ENCODE measurements around the gene LYSMD1. TPM values are rescaled to one million over a fixed set of nuclear protein-coding genes. Genes with fewer than 3 reads are reported as not detected.

LYSMD1 gene
- total and polyA plus RNA-seq, 2 donors (not counting 3 experiments of a cell fraction or from before 2014, with no cell fraction given): 1.7 to 8.2 TPM

DNA sequence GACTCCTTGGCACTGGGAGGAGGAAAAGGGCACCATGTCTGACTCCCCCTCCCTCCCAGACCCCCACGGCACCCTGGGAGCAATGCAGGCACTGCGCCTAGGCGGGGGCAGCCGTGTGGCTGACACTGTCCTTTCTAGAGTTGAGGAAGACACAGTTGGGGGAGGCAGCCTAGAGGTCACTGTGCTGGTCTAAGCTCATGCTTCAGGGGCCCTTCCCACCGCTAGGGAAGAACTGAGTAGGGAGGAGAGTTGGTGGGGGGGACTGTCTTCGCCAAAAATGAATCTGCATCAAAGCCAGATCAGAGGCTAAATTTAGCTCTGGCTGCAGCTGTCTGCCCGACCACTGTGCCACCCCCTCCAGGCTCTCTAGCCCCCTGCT is 22.7 kb downstream of the LYSMD1 start:
- no TSS peak for BruUV-seq (replicated peaks)
- no peak overlapping the region for H2AFZ ChIP-seq (ENCODE audit: low read depth, low read length)
- no peaks in the 10 kb centered on the region for H3K27me3 ChIP-seq (ENCODE audit: control insufficient read depth in 2 of 2, insufficient read depth in 2 of 2, low read length in 2 of 2)
- no peak overlapping the region for H3K27ac ChIP-seq (ENCODE audit: insufficient read depth, low read depth, low read length)
- FAIRE-seq (no peak), DNase-seq (ENCODE audit: low read depth, low spot score) (no peak)
- intact Hi-C loops (cut with micrococcal nuclease) (no loop called here), dilution Hi-C loops (cut with MboI; ENCODE audit: extremely low pct_ligation_motif_present, low sequenced_read_pairs) (no loop called here)
- peaks cover 29% of the 10 kb centered on the region for H3K4me1 ChIP-seq (ENCODE audit: control insufficient read depth, extremely low read depth, insufficient read depth, low read length)
- H3K36me3 ChIP-seq (ENCODE audit: control insufficient read depth in 2 of 2, extremely low read depth in 1 of 2, insufficient read depth in 2 of 2, low read length in 2 of 2): peaks cover 2 to 26% of the 10 kb centered on the region in 2 experiments
- ChIA-PET CTCF (interaction anchor here (0.8 to 3.2 kb wide), 6 partner anchors 12 to 84 kb away, joined by 4 to 30 read pairs (median 6); partner anchors contain the start of gene CDC42SE1), POLR2A (interaction anchor here (1.0 kb wide), 1 partner anchor 12 kb away, joined by 4 read pairs; no protein-coding TSS in a partner anchor)
- no peak for TF ChIP-seq FOS (IDR thresholded peaks at IDR 0.05; ENCODE audit: borderline replicate concordance, insufficient read depth, low read length)
- TF ChIP-seq EZH2 (IDR thresholded peaks at IDR 0.05; ENCODE audit: borderline replicate concordance, low read depth, low read length, severe bottlenecking): no peak
- TF ChIP-seq, protein P1, sequence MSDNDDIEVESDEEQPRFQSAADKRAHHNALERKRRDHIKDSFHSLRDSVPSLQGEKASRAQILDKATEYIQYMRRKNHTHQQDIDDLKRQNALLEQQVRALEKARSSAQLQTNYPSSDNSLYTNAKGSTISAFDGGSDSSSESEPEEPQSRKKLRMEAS (IDR thresholded peaks at IDR 0.05; ENCODE audit: insufficient read depth, insufficient read length): no peak
- no peak for TF ChIP-seq GATA2 (IDR thresholded peaks at IDR 0.05; ENCODE audit: insufficient read depth, insufficient read length, low read depth, low read length)
- TF ChIP-seq JUN (IDR thresholded peaks at IDR 0.05; ENCODE audit: borderline replicate concordance, insufficient read depth, insufficient read length, low read depth): no peak
- no peak for TF ChIP-seq POLR2AphosphoS5 (IDR thresholded peaks at IDR 0.05; ENCODE audit: insufficient read depth, low read depth, low read length)
- no peak for TF ChIP-seq POLR2A (IDR thresholded peaks at IDR 0.05; ENCODE audit: low read depth, low read length)
- no peak for TF ChIP-seq CTCF (IDR thresholded peaks at IDR 0.05; ENCODE audit: extremely low read depth in 1 of 2, insufficient read depth in 1 of 2, low read depth in 1 of 2, low read length in 2 of 2)
- no peak for TF ChIP-seq MYC (IDR thresholded peaks at IDR 0.05; ENCODE audit: low read depth, low read length)
- no peaks in the 10 kb centered on the region for H3K9me1 ChIP-seq (replicated peaks; ENCODE audit: control insufficient read depth, extremely low read depth, insufficient read depth, low read length)
- no peaks in the 10 kb centered on the region for H3K79me2 ChIP-seq (ENCODE audit: control insufficient read depth, insufficient read depth, low read length)
- no peaks in the 10 kb centered on the region for H4K20me1 ChIP-seq (replicated peaks; ENCODE audit: control insufficient read depth, extremely low read depth, insufficient read depth, low read length)
- H3K4me2 ChIP-seq (ENCODE audit: insufficient read depth, low read length): no peak overlapping the region
- H3K9ac ChIP-seq (replicated peaks; ENCODE audit: extremely low read depth, insufficient read depth, low read length): no peak overlapping the region
- H3K4me3 ChIP-seq (replicated peaks in 1 of 3; ENCODE audit: insufficient read depth in 1 of 3, low read depth in 1 of 3, low read length in 3 of 3): no peak overlapping the region
- H3K9me3 ChIP-seq (replicated peaks; ENCODE audit: control insufficient read depth, insufficient read depth, low read length): no peaks in the 10 kb centered on the region
